Prostate gland (tissue), 2 donors: ENCODE measurements around the gene DRICH1. TPM values are rescaled to one million over a fixed set of nuclear protein-coding genes. Genes with fewer than 3 reads are reported as not detected.
"Not testable (repeated sequence)": the region's sequence is repeated elsewhere in the genome, so short reads cannot be mapped to it uniquely, and the experiment has no call there.

Experiments
- DNase-seq: peaks from one replicate; pipeline ENCODE4 v3.0.0-alpha.2; 2019; ENCODE audit warnings: low spot score
- H3K27ac ChIP-seq, 2 donors: fragments of 200-600 bp; sonication (generic); 2 replicates each; pipeline ENCODE4 v1.5.1; 2017 to 2019
- H3K27me3 ChIP-seq: fragments of 200-600 bp; sonication (generic); replicated peaks from 2 replicates; pipeline ENCODE4 v1.5.1; 2019; ENCODE audit not compliant: insufficient read depth
- H3K36me3 ChIP-seq, 2 donors: fragments of 200-600 bp; sonication (generic); 1 replicate in 1 of 2; 2 replicates in 1 of 2; pipeline versions ENCODE4 v1.5.1 to v1.8.1; 2017 to 2019
- H3K4me1 ChIP-seq: fragments of 200-600 bp; sonication (generic); replicated peaks from 2 replicates; pipeline ENCODE4 v1.5.1; 2019
- H3K4me3 ChIP-seq, 2 donors: fragments of 200-600 bp; sonication (generic); 2 replicates each; pipeline ENCODE4 v1.5.1; 2017 to 2019
- H3K9me3 ChIP-seq: fragments of 200-600 bp; sonication (generic); 2 replicates; pipeline ENCODE4 v1.5.1; 2017
- CTCF ChIP-seq, 4 experiments: fragments of 200-600 bp in 2 of 4; fragments of 450-650 bp in 2 of 4; sonication (generic) in 2 of 4; IDR thresholded peaks; 1 replicate in 3 of 4; 2 replicates in 1 of 4; pipeline ENCODE4 v1.5.1; 2016 to 2019; ENCODE audit warnings: antibody characterized with exemption in 4 of 4, mild to moderate bottlenecking in 2 of 4, moderate library complexity in 2 of 4
- POLR2A ChIP-seq: fragments of 450-650 bp; IDR thresholded peaks from one replicate; pipeline ENCODE4 v1.6.1; 2016; ENCODE audit warnings: antibody characterized with exemption, mild to moderate bottlenecking
- POLR2AphosphoS5 ChIP-seq: sonication (generic); formaldehyde crosslinking; IDR thresholded peaks from one replicate; pipeline ENCODE4 v1.6.1; 2017; ENCODE audit warnings: antibody characterized with exemption
- WGBS: methylation state at CpG from one replicate; pipeline ENCODE4 v1.1.5; 2018; 5-methylcytosine and 5-hydroxymethylcytosine counted together
- intact Hi-C: fragments of 100-400 bp; cut with DNase I; formaldehyde crosslinking; loops from one replicate; pipeline ENCODE4 v1.14.2; 2022
- total RNA-seq, 2 donors: library from RNA; depleted of rRNA; stranded (reverse); fragments of >200 nt; gene quantifications; one replicate each; pipeline ENCODE4 v1.1.0, GENCODE V29; 2016

Gene DRICH1
- total RNA-seq, 2 donors from 2014 or later, result 2.8 TPM; not detected in 1

DNA sequence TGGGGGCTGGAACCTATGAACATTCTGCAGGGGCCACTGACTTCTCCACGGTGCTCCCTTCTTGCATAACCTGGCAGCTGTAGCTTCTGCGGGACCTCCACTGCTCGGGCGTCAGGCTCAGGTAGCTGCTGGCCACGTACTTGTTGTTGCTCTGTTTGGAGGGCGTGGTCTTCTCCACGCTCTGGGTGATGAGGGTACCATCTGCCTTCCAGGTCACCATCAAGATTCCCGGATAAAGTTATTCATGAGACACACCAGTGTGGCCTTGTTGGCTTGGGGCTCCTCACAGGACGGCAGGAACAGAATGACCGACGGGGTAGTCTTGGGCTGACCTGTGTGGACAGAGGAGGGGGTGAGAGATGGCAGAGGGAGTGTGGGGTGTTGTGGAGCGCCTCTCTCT, 6.5 kb upstream of the DRICH1 start:
- no peaks in the 10 kb centered on the region for H3K36me3 ChIP-seq
- no peak overlapping the region for H3K4me3 ChIP-seq
- no peak for DNase-seq
- no peaks in the 10 kb centered on the region for H3K4me1 ChIP-seq
- H3K9me3 ChIP-seq, result no peaks in the 10 kb centered on the region
- TF ChIP-seq POLR2A, result no peak
- TF ChIP-seq CTCF (IDR thresholded peaks at IDR 0.05), result no peak
- TF ChIP-seq POLR2AphosphoS5, result no peak
- intact Hi-C loops, result no loop called here
- no peak overlapping the region for H3K27ac ChIP-seq
- H3K27me3 ChIP-seq, result no peaks in the 10 kb centered on the region
- WGBS, result 88% methylated on average over 12 of the region's 12 CpGs

DNA sequence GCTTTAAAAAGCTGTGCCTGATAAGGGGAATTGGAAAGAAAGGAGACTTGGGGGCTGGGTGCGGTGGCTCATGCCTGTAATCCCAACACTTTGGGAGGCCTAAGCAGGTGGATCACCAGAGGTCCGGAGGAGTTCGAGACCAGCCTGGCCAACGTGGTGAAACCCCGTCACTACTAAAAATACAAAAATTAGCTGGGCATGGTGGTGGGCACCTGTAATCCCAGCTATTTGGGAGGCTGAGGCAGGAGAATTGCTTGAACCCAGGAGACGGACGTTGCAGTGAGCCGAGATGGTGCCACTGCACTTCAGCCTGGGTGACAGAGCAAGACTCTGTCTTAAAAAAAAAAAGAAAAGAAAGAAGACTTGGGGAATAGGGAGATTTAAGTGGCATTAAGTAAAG, 3.2 kb upstream of the DRICH1 start:
- DNase-seq, H3K36me3 ChIP-seq, H3K4me3 ChIP-seq, H3K4me1 ChIP-seq, H3K27me3 ChIP-seq, intact Hi-C loops, H3K27ac ChIP-seq, H3K9me3 ChIP-seq: not testable (repeated sequence)
- 93% methylated on average over 8 of the region's 8 CpGs for WGBS

DNA sequence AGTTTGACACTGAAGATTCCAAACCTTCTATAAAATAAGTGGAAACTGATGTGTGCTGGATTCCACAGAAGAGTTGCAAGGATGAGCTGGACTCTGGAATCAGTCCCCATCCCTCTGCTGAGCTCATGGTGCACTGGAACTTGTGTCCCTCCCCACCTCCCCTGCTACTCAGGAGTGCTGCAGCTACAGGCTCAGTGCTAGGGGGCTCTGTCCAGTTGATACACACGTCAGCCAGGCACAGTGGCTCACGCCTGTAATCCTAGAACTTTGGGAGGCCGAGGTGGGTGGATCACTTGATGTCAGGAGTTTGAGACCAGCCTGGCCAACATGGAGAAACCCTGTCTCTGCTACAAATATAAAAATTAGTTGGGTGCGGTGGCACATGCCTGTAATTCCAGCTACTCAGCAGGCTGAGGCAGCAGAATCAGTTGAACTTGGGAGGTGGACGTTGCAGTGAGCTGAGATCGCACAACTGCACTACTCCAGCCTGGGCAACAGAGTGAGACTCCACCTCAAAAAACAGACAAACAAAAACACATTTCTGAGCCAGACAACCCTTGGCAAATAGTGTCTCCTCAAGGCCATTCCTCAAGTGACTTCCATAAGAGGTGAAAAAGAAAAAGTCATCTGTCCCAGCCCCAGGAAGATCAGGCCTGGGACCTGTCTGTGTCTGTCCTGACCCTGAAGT, 3.9 kb downstream of the DRICH1 start:
- DNase-seq, H3K9me3 ChIP-seq, H3K27ac ChIP-seq, H3K4me3 ChIP-seq, H3K27me3 ChIP-seq, H3K4me1 ChIP-seq, intact Hi-C loops, H3K36me3 ChIP-seq: not testable (repeated sequence)
- WGBS, result 86% methylated on average over 6 of the region's 6 CpGs

DNA sequence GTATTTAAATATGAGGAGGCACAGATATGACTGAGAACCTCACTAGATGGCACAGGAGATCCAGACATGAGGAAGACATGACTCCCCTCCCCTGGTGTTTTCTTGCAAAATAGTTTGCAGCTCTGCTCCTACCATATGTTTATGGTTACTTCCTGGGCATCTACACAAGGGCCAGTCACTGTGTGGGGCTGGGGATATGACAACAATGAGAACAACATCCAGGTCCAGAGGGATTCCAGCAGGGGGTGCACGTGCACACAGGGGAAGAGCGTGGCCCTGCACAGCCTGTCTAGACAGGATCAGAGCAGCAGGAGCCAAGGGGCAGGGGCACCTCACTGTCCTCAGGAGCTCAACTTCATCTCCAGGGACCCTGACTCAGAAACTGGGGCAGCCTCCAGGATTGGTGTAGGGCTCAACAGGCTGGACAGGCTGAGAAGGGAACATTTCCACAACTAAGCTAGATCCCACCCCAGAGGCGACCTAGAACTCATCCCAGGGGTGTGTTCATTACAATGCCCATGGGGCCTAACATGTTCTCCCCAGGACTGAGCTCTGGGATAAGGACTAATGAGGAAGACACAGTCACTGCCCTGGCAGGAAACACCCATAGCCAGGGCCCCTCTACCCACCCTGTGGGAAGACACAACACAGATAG, 4.6 kb downstream of the DRICH1 start:
- H3K36me3 ChIP-seq, DNase-seq, H3K4me3 ChIP-seq, H3K4me1 ChIP-seq, H3K9me3 ChIP-seq, intact Hi-C loops, H3K27ac ChIP-seq, H3K27me3 ChIP-seq: not testable (repeated sequence)
- WGBS, result 67% methylated on average over 3 of the region's 3 CpGs
- TF ChIP-seq CTCF (IDR thresholded peaks at IDR 0.05), result peak in 2 of 4 experiments; percentile 8 to 15

- no peak overlapping the region for H3K27ac ChIP-seq
- WGBS, result 76% methylated on average over 2 of the region's 2 CpGs
- intact Hi-C loops, result no loop called here
- no peaks in the 10 kb centered on the region for H3K9me3 ChIP-seq
- no peaks in the 10 kb centered on the region for H3K27me3 ChIP-seq
- no peak for DNase-seq
- no peaks in the 10 kb centered on the region for H3K4me1 ChIP-seq
- no peak for TF ChIP-seq POLR2AphosphoS5
- TF ChIP-seq POLR2A, result no peak
- no peak for TF ChIP-seq CTCF (IDR thresholded peaks at IDR 0.05)
- H3K36me3 ChIP-seq, result no peaks in the 10 kb centered on the region
- H3K4me3 ChIP-seq, result no peak overlapping the region
Measured at GRCh38 chr22:23626286-23626975, 5.7 kb downstream of the DRICH1 start.

DNA sequence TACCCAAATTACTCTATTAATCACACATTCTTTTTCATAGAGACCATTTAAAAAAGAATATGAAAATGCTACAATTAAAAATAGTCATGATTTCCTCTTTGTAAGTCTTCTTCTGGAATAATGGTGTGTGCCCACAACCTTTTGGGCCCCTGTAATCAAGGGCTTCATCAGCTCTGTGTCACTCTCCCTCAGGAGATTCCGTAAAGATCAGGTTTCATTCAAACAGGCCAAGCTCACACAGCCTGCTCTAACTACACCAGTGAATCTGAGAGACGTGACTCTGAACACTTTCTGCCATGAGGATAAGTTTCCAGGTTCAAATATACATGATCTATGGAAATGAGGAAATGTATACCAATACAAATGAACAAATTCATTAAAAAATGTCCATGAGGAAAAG, 9.5 kb downstream of the DRICH1 start:
- DNase-seq, result no peak
- H3K27ac ChIP-seq, result no peak overlapping the region
- H3K27me3 ChIP-seq, result no peaks in the 10 kb centered on the region
- WGBS, result 46% methylated on average over 2 of the region's 2 CpGs
- intact Hi-C loops, result no loop called here
- H3K4me1 ChIP-seq, result no peaks in the 10 kb centered on the region
- TF ChIP-seq POLR2AphosphoS5 (no peak), CTCF (IDR thresholded peaks at IDR 0.05) (no peak), POLR2A (no peak)
- H3K9me3 ChIP-seq, result no peaks in the 10 kb centered on the region
- no peaks in the 10 kb centered on the region for H3K36me3 ChIP-seq
- H3K4me3 ChIP-seq, result no peak overlapping the region

- DNase-seq, H3K4me3 ChIP-seq, H3K9me3 ChIP-seq, H3K27me3 ChIP-seq, H3K27ac ChIP-seq, H3K36me3 ChIP-seq, intact Hi-C loops, H3K4me1 ChIP-seq: not testable (repeated sequence)
- WGBS, result 97% methylated on average over 2 of the region's 2 CpGs
Measured at GRCh38 chr22:23621916-23622315, 10.2 kb downstream of the DRICH1 start.
